DND-41 (cell line): ENCODE measurements around the gene TMEM63B.

Experiments used
- EZH2 ChIP-seq: IDR thresholded peaks from 3 replicates; pipeline ENCODE4 v1.6.1; 2012; ENCODE audit warnings: borderline replicate concordance, low read depth, mild to moderate bottlenecking, moderate library complexity, low read length, inconsistent platforms; ENCODE audit not compliant: severe bottlenecking
- TF ChIP-seq, protein P1 (sequence below): IDR thresholded peaks from 2 replicates; pipeline ENCODE4 v1.5.1; 2012; ENCODE audit warnings: borderline replicate concordance, low read length, moderate library complexity, mild to moderate bottlenecking; ENCODE audit not compliant: poor library complexity, severe bottlenecking; ENCODE audit errors: extremely low read depth

DNA sequence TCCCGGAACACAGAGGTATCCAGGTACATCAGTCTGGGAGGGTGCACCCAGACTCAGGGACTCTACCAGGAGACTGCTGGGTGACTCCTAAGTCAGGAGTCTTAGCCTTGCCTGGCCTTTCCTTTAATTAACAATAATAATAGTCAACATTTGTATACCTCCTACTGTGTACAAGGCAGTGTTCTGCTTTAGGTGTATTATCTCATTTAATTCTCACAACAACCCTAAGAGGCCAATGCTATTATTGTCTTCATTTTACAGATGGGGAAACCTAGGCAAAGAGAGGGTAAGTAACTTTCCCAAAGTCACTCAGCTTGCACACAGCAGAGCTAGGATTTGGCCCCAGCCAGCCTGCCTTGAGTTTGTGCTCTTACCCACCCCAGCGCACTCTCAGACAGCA, 39.7 kb upstream of the TMEM63B start:
- TF ChIP-seq, protein P1, sequence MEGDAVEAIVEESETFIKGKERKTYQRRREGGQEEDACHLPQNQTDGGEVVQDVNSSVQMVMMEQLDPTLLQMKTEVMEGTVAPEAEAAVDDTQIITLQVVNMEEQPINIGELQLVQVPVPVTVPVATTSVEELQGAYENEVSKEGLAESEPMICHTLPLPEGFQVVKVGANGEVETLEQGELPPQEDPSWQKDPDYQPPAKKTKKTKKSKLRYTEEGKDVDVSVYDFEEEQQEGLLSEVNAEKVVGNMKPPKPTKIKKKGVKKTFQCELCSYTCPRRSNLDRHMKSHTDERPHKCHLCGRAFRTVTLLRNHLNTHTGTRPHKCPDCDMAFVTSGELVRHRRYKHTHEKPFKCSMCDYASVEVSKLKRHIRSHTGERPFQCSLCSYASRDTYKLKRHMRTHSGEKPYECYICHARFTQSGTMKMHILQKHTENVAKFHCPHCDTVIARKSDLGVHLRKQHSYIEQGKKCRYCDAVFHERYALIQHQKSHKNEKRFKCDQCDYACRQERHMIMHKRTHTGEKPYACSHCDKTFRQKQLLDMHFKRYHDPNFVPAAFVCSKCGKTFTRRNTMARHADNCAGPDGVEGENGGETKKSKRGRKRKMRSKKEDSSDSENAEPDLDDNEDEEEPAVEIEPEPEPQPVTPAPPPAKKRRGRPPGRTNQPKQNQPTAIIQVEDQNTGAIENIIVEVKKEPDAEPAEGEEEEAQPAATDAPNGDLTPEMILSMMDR = no peak
- TF ChIP-seq EZH2 = no peak
